Hepatocyte (in vitro differentiated cells): ENCODE data around the gene PDILT.

ENCODE experiments used
- EZH2 ChIP-seq: fragments of 200-600 bp; sonication (generic); IDR thresholded peaks from 2 replicates; pipeline ENCODE4 v1.6.1; 2016; ENCODE audit warnings: antibody characterized with exemption, mild to moderate bottlenecking, borderline replicate concordance
- TF ChIP-seq, protein P1 (sequence below): fragments of 200-600 bp; sonication (generic); IDR thresholded peaks from 2 replicates; pipeline ENCODE4 v1.5.1; 2016; ENCODE audit warnings: antibody characterized with exemption, mild to moderate bottlenecking; ENCODE audit not compliant: poor library complexity

GRCh38 chr16:20372701-20373100 lies 31.8 kb downstream of the PDILT start:
- TF ChIP-seq EZH2: no peak
- TF ChIP-seq, protein P1, sequence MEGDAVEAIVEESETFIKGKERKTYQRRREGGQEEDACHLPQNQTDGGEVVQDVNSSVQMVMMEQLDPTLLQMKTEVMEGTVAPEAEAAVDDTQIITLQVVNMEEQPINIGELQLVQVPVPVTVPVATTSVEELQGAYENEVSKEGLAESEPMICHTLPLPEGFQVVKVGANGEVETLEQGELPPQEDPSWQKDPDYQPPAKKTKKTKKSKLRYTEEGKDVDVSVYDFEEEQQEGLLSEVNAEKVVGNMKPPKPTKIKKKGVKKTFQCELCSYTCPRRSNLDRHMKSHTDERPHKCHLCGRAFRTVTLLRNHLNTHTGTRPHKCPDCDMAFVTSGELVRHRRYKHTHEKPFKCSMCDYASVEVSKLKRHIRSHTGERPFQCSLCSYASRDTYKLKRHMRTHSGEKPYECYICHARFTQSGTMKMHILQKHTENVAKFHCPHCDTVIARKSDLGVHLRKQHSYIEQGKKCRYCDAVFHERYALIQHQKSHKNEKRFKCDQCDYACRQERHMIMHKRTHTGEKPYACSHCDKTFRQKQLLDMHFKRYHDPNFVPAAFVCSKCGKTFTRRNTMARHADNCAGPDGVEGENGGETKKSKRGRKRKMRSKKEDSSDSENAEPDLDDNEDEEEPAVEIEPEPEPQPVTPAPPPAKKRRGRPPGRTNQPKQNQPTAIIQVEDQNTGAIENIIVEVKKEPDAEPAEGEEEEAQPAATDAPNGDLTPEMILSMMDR: no peak
